ENCODE data around the gene CEBPA.

Gene CEBPA

GRCh38 chr19:33302175-33302973, at the start of gene CEBPA:
CEBPA (minus strand) TSS chr19:33302534; CDS start chr19:33302414, 120 bp downstream.
- DNase-seq (ENCODE audit: low spot score), result peak; percentile 95

GRCh38 chr19:33350538-33351309, 48.4 kb upstream of the CEBPA start:
- no peak for DNase-seq (ENCODE audit: low spot score)

DNA sequence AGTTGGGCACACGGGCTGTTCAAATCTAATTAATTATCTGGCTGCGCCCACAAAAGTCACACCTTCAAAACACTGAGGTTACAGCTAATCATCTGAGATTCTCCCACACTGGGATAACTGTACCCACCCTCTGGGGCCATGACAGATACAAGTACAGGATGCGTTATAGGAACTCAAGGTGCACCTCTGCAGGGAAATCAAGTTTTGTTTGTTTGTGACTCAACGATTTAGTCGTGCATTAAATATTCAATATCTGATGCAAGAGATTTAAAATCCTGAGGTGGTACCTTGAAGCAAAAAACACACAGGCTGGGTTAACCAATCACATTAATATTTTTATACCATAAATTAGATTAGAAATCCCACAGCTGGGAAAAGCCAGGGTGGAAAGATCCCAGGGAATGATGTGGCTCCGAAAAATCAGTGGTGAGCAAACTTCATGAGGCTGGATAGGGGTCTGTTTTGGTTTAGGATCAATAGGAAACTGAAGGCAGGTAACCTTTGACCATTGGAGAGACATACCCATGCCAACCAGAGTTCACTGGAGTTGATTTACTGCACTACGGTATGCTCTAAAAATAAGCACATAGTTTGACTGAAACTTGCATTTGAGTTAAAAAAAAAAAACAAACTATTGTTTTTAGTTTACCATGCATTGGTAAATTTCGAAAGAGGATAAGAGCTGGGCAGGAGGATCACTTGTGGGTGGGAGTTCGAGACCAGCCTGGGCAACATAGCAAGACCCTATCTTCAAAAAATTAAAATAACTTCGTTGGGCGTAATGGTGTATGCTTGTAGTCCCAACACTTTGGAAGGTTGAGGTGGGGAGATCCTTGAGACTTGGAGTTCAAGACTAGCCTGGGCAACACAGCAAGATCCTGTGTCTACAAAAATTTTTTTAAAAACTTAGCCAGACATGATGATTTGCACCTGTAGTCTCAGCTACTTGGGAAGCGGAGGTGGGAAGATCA, 47.3 kb upstream of the CEBPA start:
- no peak for DNase-seq (ENCODE audit: low spot score)

GRCh38 chr19:33348301-33349010, 46.1 kb upstream of the CEBPA start:
- no peak for DNase-seq (ENCODE audit: low spot score)

GRCh38 chr19:33347300-33347699, 45.0 kb upstream of the CEBPA start:
- no peak for DNase-seq (ENCODE audit: low spot score)

- no peak for DNase-seq (ENCODE audit: low spot score)
Observed at GRCh38 chr19:33346665-33347064, 44.3 kb upstream of the CEBPA start.

DNA sequence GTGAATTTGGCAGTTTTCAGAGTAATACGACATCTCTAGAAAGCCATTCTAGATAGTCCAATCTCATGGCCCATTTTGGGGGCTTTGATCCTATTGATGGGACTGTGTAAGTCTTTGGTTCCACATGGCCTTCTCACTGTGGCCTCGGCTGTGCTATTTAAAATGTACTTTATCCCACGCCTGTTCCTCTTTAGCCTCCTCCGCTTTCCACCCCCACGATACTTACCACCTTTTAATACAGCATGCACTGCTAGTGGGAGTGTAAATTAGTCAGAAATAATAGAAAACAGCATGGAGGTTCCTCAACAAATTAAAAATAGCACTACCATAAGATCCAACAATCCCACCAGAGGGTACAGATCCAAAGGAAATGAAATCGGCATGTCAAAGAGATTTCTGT, 42.8 kb upstream of the CEBPA start:
- no peak for DNase-seq (ENCODE audit: low spot score)

GRCh38 chr19:33344573-33344925, 42.2 kb upstream of the CEBPA start:
- DNase-seq (ENCODE audit: low spot score), result no peak

DNA sequence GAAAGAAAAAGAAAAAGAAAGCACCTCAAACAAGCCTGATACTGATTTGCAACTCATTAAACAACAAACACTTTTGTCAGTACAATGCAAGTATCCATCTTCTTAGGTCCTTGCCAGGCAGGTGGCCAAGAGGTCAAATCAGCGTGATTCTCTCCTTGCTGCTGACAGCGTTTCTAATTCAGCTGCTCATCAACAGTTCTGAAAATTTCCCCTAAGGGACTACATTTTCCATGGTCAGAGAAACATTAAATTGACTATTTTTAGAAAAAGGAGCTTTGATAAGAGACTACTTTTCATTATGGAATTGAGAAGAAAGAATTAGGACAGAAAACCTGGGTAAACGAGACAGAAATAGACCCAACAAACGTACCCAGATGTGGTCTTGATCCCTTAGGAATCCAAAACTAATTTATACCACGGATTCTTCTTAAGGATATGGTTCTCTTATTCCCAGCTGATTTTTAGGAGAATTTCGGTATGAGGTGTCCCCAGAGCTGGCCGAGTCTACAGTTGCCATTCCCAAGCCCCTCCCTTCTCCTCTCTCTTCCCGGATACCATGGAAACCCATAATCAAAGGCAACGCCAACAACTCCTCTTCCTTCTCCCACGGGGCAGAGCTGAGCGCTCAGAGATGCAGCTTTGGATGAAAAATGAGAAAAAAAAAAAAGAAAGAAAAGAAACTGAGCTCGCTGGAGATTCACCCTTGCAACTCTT, 41.7 kb upstream of the CEBPA start:
- peak; percentile 43 for DNase-seq (ENCODE audit: low spot score)

GRCh38 chr19:33343301-33343700, 41.0 kb upstream of the CEBPA start:
- no peak for DNase-seq (ENCODE audit: low spot score)

DNA sequence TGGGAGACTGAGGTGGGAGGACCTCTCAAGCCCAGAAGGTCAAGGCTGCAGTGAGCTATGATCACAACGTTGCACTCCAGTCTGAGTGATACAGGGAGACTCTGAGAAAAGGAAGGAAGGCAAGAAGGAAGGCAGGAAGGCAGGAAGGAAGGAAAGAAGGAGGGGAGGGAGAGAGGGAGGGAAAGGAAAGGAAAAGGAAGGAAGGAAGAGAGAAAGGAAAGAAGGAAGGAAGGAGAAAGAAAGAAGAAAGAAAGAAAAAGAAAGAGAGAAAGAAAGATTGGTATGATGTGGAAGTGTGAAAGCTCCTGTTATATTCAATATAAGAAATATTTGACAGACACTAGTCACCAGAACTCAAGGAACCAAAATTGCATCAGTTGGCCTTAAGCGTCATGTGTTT, 38.7 kb upstream of the CEBPA start:
- DNase-seq (ENCODE audit: low spot score), result no peak

DNA sequence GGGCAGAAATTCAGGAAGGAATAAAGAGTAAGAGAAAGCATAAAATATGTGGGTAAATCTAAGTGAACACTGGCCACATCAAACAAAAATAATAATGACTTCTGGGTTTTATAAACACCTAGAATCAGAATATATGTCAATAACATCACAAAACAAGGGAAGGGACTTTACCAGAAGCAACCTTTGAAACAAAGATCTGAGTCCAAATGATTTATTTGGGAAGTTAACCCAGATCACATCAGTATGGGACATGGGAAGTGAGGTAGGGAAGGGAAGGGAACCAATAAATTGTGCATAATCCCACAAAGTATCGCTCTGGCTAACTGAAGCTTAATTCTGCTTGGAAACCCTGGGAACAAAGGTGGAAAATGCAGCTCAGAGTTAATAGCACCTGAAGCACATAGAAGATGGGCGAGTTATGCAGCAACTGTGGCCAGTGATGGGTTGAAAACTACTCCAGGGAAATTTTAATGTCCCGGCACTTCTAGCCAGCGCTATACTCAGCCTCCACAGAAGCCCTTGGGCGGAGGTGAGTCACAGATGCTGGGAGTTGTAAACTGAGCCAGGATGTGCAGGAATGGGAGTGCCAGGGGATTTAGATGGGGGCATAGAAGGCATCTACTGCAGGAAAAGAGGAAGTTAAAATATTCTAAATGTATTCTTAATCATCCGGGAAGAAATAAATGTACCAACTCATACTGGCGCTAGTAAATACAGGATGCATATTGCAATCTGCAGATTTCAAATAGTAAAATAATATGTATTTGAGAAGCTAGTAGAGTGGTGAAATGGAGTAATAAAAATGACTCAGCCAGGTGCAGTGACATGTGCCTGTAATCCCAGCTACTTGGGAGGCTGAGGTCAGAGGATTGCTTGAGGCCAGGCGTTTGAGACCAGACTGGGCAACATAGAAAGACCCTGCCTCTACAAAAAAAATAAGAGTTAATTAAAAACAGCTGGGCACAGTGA, 37.0 kb upstream of the CEBPA start:
- DNase-seq (ENCODE audit: low spot score), result no peak

GRCh38 chr19:33335446-33335845, 33.1 kb upstream of the CEBPA start:
- no peak for DNase-seq (ENCODE audit: low spot score)

DNA sequence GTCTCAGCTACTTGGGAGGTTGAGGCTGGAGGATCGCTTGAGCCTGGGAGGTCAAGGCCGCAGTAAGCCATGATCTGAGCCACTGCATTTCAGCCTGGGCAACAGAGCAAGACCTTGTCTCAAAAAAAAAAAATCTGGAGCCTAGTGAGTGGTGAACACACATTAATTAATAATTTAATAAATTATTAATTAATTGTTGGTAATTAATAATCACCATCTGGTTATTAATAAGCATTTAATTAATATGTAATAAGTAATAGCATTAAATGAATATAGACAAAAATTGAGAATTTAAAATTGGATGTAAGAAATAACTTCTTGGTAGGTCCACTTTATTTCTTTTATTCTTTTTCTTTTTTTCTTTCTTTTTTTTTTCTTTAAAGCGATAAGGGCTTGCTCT, 31.9 kb upstream of the CEBPA start:
- DNase-seq (ENCODE audit: low spot score), result no peak

GRCh38 chr19:33333642-33334041, 31.3 kb upstream of the CEBPA start:
- no peak for DNase-seq (ENCODE audit: low spot score)

DNA sequence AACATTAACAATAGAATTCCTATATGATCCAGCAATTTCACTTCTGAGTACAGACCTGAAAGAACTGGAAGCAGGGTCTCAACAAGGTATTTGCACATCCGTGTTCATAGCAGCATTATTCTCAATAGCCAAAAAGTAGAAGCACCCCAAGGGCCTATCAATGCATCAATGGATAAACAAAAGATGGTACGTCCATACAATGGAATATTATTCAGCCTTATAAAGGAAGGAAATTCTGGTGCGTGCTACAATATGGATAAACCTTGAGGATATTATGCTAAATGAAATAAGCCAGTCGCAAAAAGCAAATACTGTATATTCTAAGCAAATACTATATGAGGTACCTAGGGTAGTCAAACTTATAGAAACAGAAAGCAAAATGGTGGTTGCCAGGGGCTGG, 30.8 kb upstream of the CEBPA start:
- no peak for DNase-seq (ENCODE audit: low spot score)

DNA sequence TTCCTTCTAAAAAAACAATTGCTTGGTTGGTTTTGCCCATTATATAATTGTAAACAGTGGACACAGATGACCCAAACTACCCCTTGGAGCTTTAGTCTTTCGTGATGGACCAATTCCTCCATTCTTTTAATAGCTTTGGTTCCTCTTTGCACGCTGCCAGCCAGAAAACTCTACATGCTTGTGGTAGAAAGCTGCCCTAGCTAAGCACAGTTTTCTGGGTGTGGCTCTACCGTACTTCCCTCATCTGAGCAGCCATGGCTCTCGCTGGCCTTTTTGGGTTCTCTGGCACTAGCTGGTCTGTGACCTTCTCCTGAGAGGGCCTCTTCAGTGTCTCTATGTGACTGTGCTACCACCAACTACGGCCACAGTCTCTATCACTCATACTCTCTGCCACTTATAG, 29.9 kb upstream of the CEBPA start:
- DNase-seq (ENCODE audit: low spot score), result no peak

DNA sequence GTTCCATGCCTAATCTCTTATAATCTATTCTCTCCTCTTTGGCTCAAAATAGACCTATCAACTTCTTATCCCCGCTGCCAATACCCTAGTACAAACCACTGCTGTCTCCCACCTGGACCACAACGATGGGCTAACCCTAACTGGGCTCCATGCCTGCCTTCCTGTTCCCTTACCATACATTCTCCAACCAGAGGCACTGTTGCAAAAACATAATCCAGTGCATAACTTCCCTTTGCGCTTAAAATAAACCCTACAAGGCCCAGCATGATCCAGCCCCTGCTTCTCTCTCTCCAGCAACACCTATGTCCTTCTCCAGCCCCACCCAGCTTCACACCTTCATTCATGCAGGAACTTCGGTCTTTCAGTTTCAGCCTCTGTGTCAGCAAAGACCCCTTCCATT, 27.4 kb upstream of the CEBPA start:
- no peak for DNase-seq (ENCODE audit: low spot score)

DNA sequence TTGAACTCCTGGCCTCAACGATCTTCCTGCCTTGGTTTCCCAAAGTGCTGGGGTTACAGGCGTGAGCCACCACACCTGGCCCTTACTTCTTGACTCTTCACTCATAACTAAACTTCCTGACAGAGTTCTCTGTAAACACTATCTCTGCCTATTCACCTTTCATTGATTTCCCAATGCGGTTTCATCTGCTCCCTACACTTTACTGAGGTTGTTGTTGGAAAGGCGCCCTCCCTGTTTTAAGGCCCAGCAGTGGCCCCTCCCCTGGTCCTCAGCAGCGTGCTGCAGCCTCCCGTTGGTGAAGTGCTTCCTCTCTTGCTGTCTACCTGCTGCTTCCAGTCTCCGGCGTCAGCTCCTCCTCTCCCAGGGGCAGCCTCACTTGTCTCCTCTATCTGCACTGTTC, 26.7 kb upstream of the CEBPA start:
- no peak for DNase-seq (ENCODE audit: low spot score)

DNA sequence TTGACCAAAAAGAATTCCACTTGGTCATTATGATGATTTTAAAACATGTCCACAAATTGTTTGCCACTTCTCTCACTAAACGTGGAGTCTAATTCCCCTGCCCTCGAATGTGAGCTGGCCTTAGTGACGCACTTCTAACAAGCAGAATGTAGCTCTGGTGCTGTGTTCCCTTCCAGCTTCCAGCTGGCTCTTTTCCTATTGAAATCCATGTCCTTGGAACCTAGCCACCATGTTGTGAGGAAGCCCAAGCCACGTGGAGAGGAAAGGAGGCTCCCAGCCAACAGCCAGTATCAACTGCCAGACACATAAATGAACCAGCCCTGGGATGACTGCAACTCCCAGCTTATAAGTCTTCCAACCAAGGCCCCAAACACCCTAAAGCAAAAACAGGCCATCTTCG, 23.6 kb upstream of the CEBPA start:
- DNase-seq (ENCODE audit: low spot score), result no peak

Data from iPS-NIHi11 (cell line).